ENCODE results near the gene TMEM92.
"Not testable (repeated sequence)": the region's sequence is repeated elsewhere in the genome, so short reads cannot be mapped to it uniquely, and the experiment has no call there.

Gene TMEM92

DNA sequence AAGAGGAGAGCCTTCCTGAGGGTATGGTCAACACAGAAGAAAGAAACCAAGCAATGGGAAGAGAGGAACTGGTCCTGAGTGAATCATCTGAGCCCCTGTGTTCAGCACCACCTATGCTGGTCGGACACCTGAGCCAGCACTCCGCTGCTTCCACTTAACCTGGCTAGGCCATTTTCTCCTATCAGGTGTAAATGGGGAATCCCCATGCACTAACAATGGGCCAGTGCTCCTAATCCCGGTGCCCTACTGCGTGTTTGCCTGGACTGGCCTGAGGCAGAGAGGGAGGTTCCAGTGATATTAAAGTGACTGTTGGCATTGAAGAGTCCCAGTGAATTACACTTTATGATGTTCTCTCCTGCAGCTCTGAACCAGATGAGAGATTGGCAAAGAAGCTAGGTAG, 37.2 kb downstream of the TMEM92 start:
- Mint-ChIP-seq H3K27me3 (ENCODE audit: low read depth, poor library complexity) (peaks cover 2% of the 10 kb centered on the region), H3K4me3 (no peak overlapping the region), H3K27ac (peak overlapping the region; percentile 31), H3K4me1 (peaks cover 58% of the 10 kb centered on the region), H3K9me3 (peaks cover 20% of the 10 kb centered on the region), H3K36me3 (ENCODE audit: low read depth) (peaks cover 3% of the 10 kb centered on the region)
- DNase-seq, result no peak
- TF ChIP-seq, protein P1, sequence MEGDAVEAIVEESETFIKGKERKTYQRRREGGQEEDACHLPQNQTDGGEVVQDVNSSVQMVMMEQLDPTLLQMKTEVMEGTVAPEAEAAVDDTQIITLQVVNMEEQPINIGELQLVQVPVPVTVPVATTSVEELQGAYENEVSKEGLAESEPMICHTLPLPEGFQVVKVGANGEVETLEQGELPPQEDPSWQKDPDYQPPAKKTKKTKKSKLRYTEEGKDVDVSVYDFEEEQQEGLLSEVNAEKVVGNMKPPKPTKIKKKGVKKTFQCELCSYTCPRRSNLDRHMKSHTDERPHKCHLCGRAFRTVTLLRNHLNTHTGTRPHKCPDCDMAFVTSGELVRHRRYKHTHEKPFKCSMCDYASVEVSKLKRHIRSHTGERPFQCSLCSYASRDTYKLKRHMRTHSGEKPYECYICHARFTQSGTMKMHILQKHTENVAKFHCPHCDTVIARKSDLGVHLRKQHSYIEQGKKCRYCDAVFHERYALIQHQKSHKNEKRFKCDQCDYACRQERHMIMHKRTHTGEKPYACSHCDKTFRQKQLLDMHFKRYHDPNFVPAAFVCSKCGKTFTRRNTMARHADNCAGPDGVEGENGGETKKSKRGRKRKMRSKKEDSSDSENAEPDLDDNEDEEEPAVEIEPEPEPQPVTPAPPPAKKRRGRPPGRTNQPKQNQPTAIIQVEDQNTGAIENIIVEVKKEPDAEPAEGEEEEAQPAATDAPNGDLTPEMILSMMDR (IDR thresholded peaks at IDR 0.05), result no peak

DNA sequence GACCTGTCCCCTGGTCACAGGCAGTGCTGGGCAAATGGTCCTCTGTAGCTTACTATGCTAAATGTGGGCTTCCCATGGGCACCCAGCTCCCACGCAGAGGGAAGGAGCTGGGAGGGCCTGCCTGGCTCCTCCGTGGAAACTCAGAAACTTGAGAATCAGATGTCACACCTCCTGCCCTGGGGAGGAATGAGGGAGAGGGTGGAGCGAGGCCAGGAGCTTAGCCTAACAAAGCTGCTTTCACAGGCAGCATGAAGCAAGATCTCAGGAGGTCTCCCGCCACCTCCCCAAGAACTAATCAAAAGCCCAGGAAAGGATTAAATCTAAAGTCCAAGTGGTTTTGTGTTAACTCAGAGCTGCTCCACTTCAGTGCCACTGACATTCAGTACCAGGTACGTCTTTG, 38.0 kb downstream of the TMEM92 start:
- Mint-ChIP-seq H3K36me3 (ENCODE audit: low read depth) (peaks cover 3% of the 10 kb centered on the region), H3K9me3 (peaks cover 20% of the 10 kb centered on the region), H3K27ac (peak overlapping the region; percentile 61), H3K27me3 (ENCODE audit: low read depth, poor library complexity) (peaks cover 2% of the 10 kb centered on the region), H3K4me3 (no peak overlapping the region), H3K4me1 (peaks cover 58% of the 10 kb centered on the region)
- no peak for DNase-seq
- TF ChIP-seq, protein P1 (IDR thresholded peaks at IDR 0.05), result no peak

DNA sequence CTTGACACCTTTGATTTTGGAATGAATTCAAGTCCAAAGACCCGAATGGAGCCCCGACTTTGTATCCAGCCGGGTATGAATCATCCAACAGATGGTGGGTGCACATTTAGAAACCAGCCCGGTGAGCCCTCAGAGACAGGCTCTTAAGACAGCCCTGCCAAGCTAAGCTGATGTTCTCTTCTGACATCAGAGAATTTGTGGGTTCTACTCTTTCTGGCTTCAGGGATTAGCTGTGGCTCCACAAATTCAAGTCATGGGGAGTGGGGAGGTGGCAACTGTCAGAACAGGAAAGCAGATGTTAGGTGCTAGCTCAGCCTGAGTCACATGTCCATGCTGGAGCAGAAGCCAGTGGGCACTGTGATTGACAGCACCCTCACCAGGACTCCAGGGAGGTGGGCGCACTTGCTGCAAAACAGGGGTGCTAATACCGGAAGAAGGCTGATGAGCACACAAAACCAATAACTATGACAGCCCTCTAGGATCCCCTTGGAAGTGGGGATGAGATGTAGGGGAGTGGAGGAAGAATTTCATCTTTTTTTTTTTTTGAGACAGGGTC, 40.3 kb downstream of the TMEM92 start:
- DNase-seq, result no peak
- Mint-ChIP-seq H3K4me1 (peaks cover 58% of the 10 kb centered on the region), H3K27ac (no peak overlapping the region), H3K36me3 (ENCODE audit: low read depth) (peaks cover 3% of the 10 kb centered on the region), H3K9me3 (peaks cover 12% of the 10 kb centered on the region), H3K4me3 (no peak overlapping the region), H3K27me3 (ENCODE audit: low read depth, poor library complexity) (peaks cover 2% of the 10 kb centered on the region)
- TF ChIP-seq, protein P1 (IDR thresholded peaks at IDR 0.05), result no peak

DNA sequence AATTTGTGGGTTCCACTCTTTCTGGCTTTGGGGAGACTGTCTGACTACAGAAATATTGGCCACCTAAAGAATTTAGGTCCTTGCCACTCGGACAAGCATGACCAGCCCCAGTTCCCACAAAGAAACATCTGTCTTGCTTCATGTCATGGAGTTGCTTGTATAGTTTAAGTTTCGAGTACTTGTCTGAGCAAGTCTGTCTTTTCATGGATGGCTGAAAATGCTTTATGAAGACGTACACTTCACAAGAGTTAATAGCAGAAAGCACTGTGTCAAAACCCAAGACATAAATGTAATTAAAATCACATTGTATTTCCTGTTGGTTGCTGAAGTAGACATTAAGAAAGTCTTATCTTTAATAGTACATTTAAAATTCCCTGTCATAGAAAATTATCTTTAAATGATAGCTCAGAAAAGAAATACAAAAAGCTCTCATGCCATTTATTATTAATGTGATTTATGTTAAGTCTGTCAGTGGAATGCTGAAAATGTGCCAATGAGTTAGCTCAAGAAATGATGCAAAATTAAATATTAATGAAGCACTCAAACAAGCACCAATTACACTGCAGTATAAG, 41.8 kb downstream of the TMEM92 start:
- Mint-ChIP-seq H3K9me3 (peaks cover 9% of the 10 kb centered on the region), H3K27ac (peak overlapping the region; percentile 74), H3K27me3 (ENCODE audit: low read depth, poor library complexity) (peaks cover 2% of the 10 kb centered on the region), H3K36me3 (ENCODE audit: low read depth) (peaks cover 3% of the 10 kb centered on the region), H3K4me1 (peaks cover 49% of the 10 kb centered on the region), H3K4me3 (peak overlapping the region; percentile 48)
- DNase-seq, result no peak
- TF ChIP-seq, protein P1 (IDR thresholded peaks at IDR 0.05), result no peak

DNA sequence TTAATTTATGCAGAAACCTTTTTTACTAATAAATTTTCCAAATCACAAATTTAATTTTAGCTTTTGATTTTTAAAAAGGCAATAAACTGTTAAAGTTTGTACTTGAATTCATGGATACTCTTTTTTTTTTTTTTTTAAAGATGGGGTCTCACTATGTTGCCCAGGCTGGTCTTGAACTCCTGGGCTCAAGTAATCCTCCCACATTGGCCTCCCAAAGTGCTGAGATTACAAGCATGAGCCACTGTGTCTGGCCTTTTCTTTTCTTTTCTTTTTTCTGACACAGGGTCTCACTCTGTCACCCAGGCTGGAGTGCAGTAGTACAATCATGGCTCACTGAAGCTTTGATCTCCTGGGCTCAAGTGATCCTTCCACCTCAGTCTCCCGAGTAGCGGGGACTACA, 42.4 kb downstream of the TMEM92 start:
- not testable (repeated sequence) for H3K9me3 Mint-ChIP-seq; H3K4me3 Mint-ChIP-seq; H3K36me3 Mint-ChIP-seq (ENCODE audit: low read depth); H3K27me3 Mint-ChIP-seq (ENCODE audit: low read depth, poor library complexity); DNase-seq
- Mint-ChIP-seq H3K27ac (peak overlapping the region; percentile 88), H3K4me1 (peaks cover 44% of the 10 kb centered on the region)

DNA sequence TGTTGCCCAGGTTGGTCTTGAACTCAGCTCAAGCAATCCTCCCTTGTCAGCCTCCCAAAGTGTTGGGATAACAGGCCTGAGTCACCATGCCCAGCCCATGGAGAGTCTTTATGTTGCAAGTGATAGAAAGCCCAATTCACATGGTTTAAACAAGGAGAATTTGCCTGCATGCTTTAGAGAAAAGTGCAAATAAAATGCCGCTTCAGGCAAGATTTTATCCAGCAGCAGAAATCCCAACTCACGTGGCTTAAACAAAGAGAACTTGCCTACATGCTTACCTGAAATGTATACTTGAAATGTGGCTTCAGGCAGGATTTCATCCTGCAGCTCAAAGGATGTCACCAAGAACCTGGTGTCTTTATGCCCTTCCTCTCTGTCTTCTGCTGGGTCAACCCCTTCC, 42.9 kb downstream of the TMEM92 start:
- TF ChIP-seq, protein P1 (IDR thresholded peaks at IDR 0.05), result no peak
- no peak for DNase-seq

More for the DNA sequence above, 42.9 kb downstream of the TMEM92 start:
- Mint-ChIP-seq H3K9me3 (peaks cover 9% of the 10 kb centered on the region), H3K4me1 (peaks cover 42% of the 10 kb centered on the region), H3K27ac (peak overlapping the region; percentile 88), H3K36me3 (ENCODE audit: low read depth) (peaks cover 3% of the 10 kb centered on the region), H3K27me3 (ENCODE audit: low read depth, poor library complexity) (peaks cover 5% of the 10 kb centered on the region), H3K4me3 (no peak overlapping the region)
